Neural progenitor cell (in vitro differentiated cells): Measurements from ENCODE around the gene LOXHD1.

Experiments used
- CTCF ChIP-seq: fragments of 200-600 bp; sonication (generic); IDR thresholded peaks from 2 replicates; pipeline ENCODE4 v1.5.1; 2017; ENCODE audit warnings: antibody characterized with exemption, mild to moderate bottlenecking
- EZH2 ChIP-seq: fragments of 200-600 bp; sonication (generic); IDR thresholded peaks from 2 replicates; pipeline ENCODE4 v1.6.1; 2017; ENCODE audit warnings: antibody characterized with exemption, mild to moderate bottlenecking, moderate library complexity
- EZH2phosphoT487 ChIP-seq: fragments of 200-600 bp; sonication (generic); IDR thresholded peaks from 2 replicates; pipeline ENCODE4 v1.6.1; 2017; ENCODE audit warnings: antibody characterized with exemption

GRCh38 chr18:46657115-46657955 lies at the start of gene LOXHD1:
- TF ChIP-seq CTCF (no peak), EZH2 (no peak), EZH2phosphoT487 (no peak)
